GM04504 (cell line): ENCODE measurements around the gene SLC29A1.
"Not testable (repeated sequence)": the region's sequence is repeated elsewhere in the genome, so short reads cannot be mapped to it uniquely, and the experiment has no call there.

Experiments used
- DNase-seq: peaks from one replicate; pipeline ENCODE4 v3.0.0-alpha.2; 2012; ENCODE audit warnings: low read depth

The SLC29A1 gene

DNA sequence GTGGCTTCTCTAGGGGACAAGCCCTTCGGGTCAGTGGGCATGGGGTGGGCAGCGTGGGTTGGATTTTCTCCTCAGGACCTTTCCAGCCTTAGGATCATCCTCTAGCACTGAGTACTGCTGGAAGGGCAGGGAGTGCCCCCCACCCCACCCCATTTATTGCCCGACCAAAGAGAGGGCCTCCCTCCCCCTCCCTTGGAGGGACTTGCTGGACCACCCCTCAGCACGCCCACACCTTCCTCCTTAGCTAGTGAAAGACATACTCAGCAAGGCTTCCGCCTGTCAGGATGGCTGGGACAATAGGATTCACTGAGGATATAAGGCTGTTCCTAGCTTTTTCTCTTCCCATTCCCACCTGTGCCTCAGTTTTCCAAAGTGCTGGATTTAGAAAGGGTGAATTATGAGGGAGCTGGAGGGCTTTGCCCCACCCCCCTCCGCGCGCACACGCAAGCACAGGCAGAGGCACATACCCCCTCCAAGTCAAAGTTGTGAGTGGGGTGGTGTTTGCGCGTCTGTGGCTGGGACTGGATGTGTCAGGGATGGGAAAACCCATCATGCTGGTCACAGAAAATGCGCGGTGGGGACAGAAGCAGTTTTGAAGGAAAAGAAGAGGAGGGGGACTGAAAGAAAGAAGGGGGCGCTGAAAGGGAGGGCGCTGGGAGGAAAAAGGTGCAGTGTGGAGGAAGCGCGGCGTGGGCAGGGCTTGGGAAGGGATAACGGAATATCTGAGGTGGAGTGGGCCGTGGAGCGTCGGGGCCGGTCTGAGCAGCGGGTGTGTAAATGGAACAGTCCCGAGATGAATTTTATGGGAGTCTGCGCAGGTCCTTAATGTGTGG lies 693 bp upstream of the SLC29A1 start:
- DNase-seq, result no peak

DNA sequence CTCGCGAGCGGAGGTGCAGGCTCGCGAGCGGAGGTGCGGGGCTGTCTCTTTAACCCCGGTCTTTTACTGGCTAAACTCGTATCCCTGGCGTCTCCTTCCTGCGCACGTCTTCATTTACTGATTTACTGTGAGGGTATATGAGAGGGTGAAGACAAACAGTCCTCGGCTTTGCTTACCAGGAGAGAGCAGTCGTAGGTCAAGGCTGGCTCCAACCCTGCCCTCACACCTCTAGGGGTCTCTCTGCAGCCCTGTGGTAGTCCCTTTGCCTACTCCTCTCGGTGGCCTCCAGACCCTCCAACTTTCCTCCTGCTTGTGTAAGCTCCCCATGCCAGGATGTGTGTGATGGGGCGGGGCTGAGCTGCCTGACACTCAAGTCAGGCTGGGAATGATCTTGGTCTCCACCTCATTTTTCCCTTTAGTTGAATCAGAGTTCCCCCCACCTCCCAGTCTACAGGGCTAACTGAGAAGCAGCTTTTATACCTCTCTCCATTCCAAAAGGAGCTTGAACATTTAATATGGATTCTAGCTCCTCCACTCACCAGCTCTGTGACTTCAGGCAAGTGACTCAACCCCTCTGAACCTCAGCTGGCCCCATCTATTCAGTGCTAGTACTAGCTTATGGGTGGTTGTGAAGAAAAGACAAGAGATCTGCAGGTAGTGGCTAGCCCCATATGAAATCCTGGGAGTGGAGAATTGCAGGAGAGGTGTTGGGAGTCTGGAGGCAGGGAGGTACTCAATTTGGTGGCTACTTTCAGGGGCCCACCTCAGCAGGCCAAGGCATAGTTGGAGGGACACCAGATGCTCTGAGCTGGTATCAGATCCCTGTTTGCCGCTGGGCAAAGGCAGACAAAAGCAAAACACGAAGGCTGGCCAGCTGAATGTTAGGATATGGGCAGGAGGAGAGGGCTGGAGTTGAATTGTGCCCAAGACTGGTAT lies 902 bp downstream of the SLC29A1 start:
- no peak for DNase-seq

DNA sequence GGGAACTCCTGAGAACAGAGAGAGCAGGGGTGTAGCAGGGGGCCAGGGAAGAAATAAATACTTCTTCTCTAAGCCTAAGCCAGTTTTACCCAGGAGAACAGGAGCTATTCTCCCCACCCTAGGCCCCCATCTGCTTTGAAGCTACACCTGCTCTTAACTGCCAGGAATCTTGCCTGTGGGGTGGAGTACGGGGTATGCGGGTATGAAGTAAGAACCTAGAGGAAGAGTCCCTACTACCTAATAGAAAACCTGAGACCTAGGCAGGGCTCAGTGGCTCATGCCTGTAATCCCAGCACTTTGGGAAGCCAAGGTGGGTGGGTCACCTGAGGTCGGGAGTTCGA lies 1.5 kb downstream of the SLC29A1 start:
- no peak for DNase-seq

DNA sequence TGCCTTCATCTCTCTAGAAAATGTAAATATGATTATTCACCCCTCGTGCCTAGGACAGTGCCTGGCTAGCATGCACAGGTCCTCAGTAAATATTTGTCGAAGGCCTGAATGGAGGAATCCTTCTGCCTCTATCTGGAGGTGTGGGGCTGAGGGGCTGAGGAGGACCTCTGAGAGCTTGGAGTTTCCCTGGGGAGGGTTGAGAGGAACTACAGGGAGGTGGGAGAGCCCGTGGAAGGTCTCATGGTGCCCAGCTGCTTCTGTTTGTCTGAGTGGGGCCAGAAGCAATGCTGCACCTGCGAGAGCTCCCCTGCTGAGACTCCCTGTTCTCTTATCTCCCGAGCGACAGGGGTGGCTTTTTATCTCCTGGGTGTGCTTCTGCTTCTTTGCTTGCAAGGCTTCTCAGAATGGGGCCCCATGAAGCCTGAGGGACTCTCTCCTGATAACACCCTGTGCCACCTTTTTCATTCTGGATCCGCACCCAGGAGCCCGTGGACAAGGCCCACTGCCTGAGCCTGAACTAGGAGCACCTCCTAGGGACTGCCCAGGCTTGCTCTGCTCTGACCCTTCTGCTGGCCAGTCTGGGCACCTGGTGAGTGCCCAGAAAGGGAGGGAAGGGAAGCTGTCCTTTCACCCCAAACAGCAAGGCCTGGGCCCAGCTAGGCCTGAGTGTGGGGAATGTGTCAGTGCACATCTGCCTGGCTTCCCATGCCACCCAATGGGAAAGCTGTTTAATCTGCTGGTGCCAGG lies 2.4 kb downstream of the SLC29A1 start:
- DNase-seq, result no peak

DNA sequence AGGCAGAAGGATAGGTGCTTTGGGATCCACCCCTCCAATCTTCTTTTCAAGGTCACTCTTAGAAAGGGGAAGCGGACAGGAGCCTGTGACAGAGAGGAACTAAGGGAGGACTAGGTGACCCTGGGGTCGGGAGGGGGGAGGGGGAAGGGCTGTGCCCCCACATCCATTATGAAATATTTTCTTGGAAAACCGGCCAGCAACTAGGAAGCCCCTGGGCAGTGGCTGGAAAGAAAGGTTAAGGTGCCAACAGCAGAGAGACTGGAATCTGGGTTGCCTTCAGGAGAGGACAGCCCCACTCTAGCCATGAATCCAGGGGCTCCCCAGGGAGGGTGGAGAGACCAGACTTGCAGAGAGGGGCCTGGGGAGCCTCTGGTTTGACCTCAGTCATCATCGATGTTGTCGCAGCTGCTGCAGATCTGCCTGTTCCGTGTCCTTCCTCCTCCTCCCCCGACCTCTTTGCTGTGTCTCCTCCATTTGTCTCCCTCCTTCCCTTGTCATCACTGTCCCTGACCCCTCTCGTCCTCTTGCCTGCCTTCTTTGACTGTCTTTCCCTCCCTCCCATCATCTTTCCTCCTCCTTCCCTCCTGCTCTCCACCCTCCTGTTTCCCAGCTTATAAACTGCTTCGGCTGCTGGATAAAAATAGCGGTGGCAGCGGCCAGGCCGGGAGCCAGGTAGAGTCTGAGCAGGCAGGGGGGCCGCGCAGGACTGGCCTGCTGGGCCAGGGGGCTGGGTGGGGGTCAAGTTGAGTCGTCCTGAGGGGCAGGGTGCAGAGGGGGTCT lies 3.2 kb downstream of the SLC29A1 start:
- DNase-seq, result no peak

DNA sequence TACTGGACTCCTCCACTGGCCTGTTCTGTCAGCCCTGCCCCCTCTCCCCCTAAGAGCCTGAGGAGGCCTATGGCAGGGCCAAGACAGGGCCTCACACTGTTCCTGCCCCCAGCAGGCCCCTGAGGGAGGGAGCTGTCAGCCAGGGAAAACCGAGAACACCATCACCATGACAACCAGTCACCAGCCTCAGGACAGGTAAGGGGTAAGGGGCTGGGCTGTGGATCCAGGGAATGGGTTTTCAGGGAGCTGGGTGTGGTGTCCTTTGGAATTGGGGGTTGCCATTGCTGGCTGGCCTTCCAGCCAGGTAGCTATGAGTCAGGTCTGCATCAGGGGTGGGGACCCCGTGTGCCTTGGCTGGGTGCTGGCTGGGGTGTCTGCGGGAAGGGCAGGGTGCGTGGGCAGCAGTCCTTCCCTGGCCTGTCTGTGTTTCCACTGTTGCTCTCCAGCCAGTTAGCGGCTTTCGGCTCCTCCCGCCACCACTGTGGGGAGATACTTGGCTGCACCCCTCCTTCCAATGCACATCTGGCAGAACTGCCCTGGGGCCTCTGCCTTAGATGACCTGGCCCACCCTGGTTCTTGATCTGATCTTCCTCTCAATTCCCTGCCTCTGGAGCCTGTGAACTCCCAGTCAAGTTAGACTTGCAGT lies 3.9 kb downstream of the SLC29A1 start:
- DNase-seq, result no peak

DNA sequence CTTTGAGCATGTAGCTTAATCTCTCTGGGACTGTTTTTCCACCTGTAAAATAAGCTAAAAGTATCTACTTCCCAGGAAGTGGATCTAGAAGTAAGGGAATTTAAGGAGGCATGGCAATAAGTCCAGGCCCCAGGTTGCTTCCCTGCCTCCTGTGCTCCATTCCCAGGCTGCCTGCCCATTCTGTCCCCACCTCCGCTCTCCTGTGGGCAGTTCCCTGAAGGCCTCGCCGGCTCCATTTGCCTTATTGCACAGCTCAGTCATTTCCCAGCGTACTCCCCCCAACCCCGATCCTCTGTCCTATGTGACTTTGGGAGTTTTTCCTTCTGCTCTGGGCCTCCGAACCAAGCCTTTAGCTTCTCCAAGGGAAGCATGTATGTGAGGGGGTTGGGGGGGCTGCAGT lies 4.6 kb downstream of the SLC29A1 start:
- no peak for DNase-seq

DNA sequence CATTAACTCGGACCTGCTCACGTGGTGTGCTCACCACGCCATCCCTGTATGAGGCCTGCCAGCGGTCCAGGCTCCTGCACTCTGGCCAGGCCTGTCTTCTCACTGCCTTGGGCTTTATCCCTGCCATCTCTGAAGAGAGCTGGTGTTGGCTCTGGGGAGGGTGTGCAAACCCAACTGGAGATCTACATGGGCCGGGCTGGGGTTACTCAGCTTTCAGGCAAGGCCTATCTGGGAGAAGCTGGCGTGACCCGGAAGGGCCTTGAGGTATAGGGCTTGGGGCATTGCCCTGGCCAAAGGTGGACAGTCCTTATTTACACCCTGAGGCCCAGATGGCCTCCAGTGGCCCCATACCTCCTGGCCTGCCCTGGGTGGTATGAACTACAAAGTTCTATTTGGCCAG lies 5.0 kb downstream of the SLC29A1 start:
- no peak for DNase-seq

DNA sequence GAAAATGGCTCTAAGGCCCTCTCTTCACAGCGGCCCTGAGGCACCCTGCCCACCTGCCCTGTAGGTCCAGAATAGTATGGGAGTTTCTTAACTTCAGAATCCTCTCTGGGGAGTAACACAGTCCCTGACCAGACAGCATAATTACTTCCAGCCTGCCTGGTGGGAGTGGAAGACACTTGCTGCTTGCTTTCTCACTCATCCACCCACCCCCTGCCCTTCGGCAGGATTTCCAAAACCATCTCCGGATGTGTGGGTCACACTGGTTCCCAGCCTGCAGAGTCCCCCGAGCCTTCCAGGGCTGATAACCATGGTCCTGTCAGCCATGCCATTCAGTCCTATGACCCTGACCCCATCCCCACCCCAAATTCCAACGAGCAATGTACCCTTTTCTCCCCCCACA lies 5.4 kb downstream of the SLC29A1 start:
- DNase-seq, result no peak

DNA sequence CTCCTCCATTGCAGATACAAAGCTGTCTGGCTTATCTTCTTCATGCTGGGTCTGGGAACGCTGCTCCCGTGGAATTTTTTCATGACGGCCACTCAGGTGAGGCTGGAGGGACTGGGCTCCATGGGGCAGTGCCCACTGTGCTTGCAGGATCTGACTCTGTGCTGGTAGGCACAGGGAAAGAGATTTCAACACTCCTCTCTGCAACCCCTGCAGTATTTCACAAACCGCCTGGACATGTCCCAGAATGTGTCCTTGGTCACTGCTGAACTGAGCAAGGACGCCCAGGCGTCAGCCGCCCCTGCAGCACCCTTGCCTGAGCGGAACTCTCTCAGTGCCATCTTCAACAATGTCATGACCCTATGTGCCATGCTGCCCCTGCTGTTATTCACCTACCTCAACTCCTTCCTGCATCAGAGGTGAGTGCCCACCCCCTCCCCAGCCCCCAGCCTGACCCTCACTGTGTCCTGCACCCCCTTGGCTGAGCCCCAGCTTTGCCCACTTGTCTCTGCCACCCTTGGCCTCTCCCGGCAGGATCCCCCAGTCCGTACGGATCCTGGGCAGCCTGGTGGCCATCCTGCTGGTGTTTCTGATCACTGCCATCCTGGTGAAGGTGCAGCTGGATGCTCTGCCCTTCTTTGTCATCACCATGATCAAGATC lies 6.1 kb downstream of the SLC29A1 start:
- no peak for DNase-seq

DNA sequence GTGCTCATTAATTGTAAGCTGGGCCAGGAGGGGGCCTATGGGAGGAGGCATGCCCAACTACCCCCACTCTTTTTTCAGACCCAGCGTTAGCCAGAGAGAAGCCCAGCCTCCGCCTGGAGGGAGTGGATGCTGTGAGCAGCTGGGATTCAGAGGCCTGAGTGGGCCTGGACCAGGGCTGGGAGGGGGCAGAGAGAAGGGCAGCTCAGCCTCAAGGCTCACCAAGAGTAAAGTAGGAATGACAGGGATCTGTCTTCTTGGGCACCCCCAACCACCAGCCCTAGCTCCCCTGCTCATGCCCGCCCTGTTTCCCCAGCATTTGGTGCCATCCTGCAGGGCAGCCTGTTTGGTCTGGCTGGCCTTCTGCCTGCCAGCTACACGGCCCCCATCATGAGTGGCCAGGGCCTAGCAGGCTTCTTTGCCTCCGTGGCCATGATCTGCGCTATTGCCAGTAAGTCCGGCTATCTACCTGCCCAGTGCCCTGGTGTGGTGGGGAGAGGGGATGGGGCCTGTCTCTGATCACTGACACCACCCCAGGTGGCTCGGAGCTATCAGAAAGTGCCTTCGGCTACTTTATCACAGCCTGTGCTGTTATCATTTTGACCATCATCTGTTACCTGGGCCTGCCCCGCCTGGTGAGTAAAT lies 6.8 kb downstream of the SLC29A1 start:
- DNase-seq, result no peak

DNA sequence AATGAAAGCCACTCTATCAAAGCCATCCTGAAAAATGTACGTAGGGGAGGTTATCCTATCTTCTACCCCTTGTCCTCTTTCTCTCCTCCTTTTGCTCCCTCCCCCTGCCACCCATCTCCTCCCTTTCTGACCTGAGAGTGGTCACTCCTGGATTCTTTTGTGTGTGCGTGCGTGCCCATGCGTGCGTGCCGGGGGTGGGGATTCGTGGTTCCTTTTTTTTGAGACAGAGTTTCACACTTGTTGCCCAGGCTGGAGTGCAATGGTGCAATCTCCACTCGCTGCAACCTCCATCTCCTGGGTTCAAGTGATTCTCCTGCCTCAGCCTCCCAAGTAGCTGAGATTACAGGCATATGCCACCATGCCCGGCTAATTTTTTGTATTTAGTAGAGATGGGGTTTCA lies 8.0 kb downstream of the SLC29A1 start:
- DNase-seq, result not testable (repeated sequence)

DNA sequence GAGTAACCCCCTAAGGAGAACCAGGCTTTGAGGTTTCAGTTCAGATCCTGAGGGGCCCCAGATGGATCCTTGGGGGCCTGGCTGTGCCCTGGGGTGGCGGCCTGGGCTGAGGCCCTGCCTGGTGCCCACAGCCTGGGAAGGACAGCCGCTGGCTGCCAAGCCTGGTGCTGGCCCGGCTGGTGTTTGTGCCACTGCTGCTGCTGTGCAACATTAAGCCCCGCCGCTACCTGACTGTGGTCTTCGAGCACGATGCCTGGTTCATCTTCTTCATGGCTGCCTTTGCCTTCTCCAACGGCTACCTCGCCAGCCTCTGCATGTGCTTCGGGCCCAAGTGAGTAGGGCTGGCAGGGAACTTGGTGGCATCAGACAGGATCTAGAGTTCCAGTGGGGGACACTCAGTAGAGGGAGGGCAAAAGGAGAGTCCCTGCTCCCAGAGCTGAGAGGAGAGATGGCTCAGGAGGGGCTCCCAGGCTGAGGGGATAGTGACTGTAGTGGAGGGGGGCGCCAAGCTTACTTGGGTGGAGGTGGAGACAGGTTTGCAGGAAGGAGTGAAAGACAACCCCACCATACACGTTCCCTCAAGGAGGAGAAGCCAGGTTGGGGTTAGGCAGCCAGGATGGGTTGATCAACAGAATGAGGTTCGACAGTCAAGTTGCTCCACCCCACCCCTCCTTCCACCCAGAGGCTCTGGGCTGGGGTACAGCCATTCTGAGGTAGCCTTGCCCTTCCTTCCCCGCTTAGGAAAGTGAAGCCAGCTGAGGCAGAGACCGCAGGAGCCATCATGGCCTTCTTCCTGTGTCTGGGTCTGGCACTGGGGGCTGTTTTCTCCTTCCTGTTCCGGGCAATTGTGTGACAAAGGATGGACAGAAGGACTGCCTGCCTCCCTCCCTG lies 9.5 kb downstream of the SLC29A1 start:
- no peak for DNase-seq

DNA sequence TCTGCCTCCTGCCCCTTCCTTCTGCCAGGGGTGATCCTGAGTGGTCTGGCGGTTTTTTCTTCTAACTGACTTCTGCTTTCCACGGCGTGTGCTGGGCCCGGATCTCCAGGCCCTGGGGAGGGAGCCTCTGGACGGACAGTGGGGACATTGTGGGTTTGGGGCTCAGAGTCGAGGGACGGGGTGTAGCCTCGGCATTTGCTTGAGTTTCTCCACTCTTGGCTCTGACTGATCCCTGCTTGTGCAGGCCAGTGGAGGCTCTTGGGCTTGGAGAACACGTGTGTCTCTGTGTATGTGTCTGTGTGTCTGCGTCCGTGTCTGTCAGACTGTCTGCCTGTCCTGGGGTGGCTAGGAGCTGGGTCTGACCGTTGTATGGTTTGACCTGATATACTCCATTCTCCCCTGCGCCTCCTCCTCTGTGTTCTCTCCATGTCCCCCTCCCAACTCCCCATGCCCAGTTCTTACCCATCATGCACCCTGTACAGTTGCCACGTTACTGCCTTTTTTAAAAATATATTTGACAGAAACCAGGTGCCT lies 10.2 kb downstream of the SLC29A1 start:
- no peak for DNase-seq

DNA sequence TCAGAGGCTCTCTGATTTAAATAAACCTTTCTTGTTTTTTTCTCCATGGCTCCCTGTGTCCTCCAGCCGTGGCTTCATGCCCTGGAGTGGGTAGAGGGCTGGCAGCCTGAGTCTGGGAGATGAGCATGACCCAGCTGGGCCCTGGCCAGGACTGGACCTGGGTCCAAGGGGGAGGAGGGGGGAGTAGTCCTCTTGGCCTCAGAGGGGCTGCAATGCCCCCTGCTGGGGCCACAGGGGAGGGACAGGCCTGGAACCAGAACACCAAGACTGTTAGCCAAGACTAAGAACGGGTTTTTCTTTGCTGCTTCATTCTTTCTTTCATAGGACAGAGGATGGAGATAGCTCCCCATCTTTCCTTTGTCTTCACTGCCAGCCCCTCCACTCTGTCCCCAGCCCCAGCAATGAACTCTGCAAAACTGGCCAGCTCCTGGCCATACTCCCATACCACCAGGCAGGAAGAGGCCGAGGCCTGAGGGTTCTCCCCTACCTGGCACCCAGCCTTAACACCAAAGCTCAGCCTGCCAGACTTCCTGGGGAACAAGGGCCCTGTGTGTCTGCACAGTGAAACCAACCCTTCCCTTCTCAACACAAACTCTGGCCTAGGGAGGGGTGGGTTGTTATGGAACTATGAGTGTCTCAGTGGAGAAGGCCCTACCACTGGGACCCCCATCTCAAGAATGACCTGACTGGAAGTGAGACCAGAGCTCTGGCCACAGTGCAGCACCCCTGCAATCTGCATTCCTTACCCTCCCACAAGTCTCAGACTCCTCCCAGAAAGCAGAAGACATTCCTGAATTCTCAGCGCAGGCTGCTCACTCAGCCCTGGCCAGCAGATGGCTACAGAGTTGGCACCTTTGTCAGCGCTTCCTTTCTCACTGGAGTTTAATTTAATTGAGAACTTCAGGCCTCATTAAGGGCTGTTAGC lies 11.0 kb downstream of the SLC29A1 start:
- DNase-seq, result peak; percentile 51

DNA sequence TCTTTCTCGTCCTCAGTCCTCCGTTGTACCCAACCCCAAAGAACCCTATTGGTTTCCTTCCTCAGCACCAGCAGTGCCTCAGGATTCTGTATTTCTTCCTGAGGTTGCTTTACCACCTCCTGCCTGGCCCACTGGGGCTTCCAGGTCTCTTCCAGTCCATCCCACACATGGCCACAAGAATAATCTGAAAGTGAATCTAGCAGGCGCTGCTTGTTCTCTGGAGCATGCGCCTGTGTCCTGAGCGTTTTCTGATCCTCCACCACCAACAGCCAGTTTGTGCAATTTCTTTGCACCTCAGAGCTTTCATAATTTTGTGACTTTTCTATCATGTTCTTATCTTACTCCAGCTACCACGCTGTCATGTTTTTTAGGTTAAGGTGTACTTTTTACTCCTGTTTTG lies 11.9 kb downstream of the SLC29A1 start:
- no peak for DNase-seq

DNA sequence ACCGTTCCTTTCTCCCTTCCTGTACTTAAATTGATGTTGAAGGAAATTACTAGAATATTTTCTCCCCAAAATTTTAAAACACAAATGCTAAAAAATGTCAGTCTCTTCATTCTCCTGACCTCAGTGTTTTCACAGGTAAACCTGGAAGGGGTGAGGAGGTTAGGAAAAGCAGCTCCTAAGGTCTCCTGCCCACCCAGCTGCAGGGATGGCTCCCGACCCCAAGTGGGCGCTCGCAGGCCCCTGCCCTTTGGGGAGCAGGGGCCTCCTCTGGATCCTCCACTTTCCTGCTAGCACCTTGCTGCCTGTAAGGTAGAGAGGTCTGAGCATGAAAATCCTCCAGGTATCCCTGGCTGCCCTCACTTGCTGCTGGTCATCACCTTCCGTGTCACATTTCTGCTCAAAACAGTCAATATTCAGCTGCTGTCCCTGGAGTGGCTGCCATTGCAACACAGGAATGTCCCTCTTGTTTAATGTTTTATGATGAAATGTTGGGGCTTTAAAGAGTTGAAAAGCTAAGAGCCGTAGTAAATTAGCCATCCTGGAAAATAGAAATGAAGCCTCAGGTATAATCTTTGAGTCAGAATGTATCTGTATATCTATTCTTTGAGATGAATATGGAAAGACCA lies 12.6 kb downstream of the SLC29A1 start:
- DNase-seq, result no peak
